Mesenchymal stem cell (in vitro differentiated cells and primary cell): ENCODE data around the gene GPR42.

Experiments
- DNase-seq: peaks from one replicate; pipeline ENCODE4 v3.0.0-alpha.2; 2013
- H2AFZ ChIP-seq: one replicate; pipeline ENCODE4 v1.6.1; 2013; ENCODE audit warnings: low read depth, mild to moderate bottlenecking, control low read depth, inconsistent platforms, low read length, moderate library complexity
- H2AK5ac ChIP-seq: 2 replicates; pipeline ENCODE4 v1.6.1; 2013; ENCODE audit warnings: low read length, moderate library complexity, mild to moderate bottlenecking, inconsistent platforms; ENCODE audit not compliant: severe bottlenecking
- H2BK120ac ChIP-seq: one replicate; pipeline ENCODE4 v1.6.1; 2013; ENCODE audit warnings: low read depth, mild to moderate bottlenecking, inconsistent platforms, low read length, moderate library complexity
- H2BK12ac ChIP-seq, 2 experiments: one replicate each; pipeline ENCODE4 v1.6.1; 2013; ENCODE audit warnings: inconsistent platforms in 2 of 2, low read length in 2 of 2, mild to moderate bottlenecking in 2 of 2, moderate library complexity in 2 of 2, control low read depth in 1 of 2
- H2BK15ac ChIP-seq: one replicate; pipeline ENCODE4 v1.6.1; 2013; ENCODE audit warnings: mild to moderate bottlenecking, low read depth, inconsistent platforms; ENCODE audit not compliant: poor library complexity, severe bottlenecking
- H2BK5ac ChIP-seq: 2 replicates; pipeline ENCODE4 v1.6.1; 2013; ENCODE audit warnings: low read depth, mild to moderate bottlenecking, low read length, control low read depth, inconsistent platforms; ENCODE audit not compliant: poor library complexity, severe bottlenecking
- H3K14ac ChIP-seq, 2 experiments: one replicate each; pipeline ENCODE4 v1.6.1; 2013; ENCODE audit warnings: inconsistent platforms in 2 of 2, low read length in 2 of 2, control low read depth in 1 of 2, mild to moderate bottlenecking in 1 of 2, moderate library complexity in 1 of 2
- H3K18ac ChIP-seq, 2 experiments: one replicate each; pipeline ENCODE4 v1.6.1; 2013; ENCODE audit warnings: inconsistent platforms in 2 of 2, low read length in 2 of 2, control low read depth in 1 of 2, low read depth in 1 of 2, mild to moderate bottlenecking in 1 of 2
- H3K23ac ChIP-seq, 2 experiments: one replicate each; pipeline ENCODE4 v1.6.1; 2013; ENCODE audit warnings: inconsistent platforms in 2 of 2, low read length in 2 of 2, mild to moderate bottlenecking in 2 of 2, moderate library complexity in 2 of 2, control low read depth in 1 of 2
- H3K27ac ChIP-seq: 2 replicates; pipeline ENCODE4 v1.5.1; 2013; ENCODE audit warnings: mild to moderate bottlenecking, moderate library complexity, low read length, control low read depth, inconsistent platforms; ENCODE audit not compliant: poor library complexity, severe bottlenecking
- H3K27me3 ChIP-seq, 2 experiments: 2 replicates each; pipeline versions ENCODE4 v1.6.1 to v1.7.0; 2013; ENCODE audit warnings: low read length in 2 of 2, mild to moderate bottlenecking in 2 of 2, moderate library complexity in 2 of 2, control low read depth in 1 of 2, inconsistent platforms in 1 of 2; ENCODE audit not compliant: control insufficient read depth in 1 of 2, insufficient read depth in 1 of 2
- H3K36me3 ChIP-seq, 2 experiments: 2 replicates each; pipeline versions ENCODE4 v1.6.1 to v1.7.0; 2013; ENCODE audit warnings: low read length in 2 of 2, control low read depth in 1 of 2, inconsistent platforms in 1 of 2, low read depth in 1 of 2, mild to moderate bottlenecking in 1 of 2; ENCODE audit not compliant: insufficient read depth in 2 of 2, control insufficient read depth in 1 of 2
- H3K4ac ChIP-seq, 2 experiments: one replicate each; pipeline ENCODE4 v1.6.1; 2013; ENCODE audit warnings: inconsistent platforms in 2 of 2, low read length in 2 of 2, mild to moderate bottlenecking in 2 of 2, moderate library complexity in 2 of 2, control low read depth in 1 of 2, low read depth in 1 of 2
- H3K4me1 ChIP-seq: 2 replicates; pipeline ENCODE4 v1.6.1; 2013; ENCODE audit warnings: low read depth, low read length, control low read depth; ENCODE audit not compliant: control insufficient read depth, insufficient read depth
- H3K4me2 ChIP-seq: 2 replicates; pipeline ENCODE4 v1.6.1; 2013; ENCODE audit warnings: low read length, mild to moderate bottlenecking, inconsistent platforms; ENCODE audit not compliant: poor library complexity, severe bottlenecking
- H3K4me3 ChIP-seq, 2 experiments: 2 replicates each; pipeline versions ENCODE4 v1.5.1 to v1.7.0; 2013; ENCODE audit warnings: low read length in 2 of 2, mild to moderate bottlenecking in 2 of 2, control low read depth in 1 of 2, low read depth in 1 of 2; ENCODE audit not compliant: insufficient read depth in 1 of 2
- H3K79me1 ChIP-seq: replicated peaks from 2 replicates; pipeline ENCODE4 v1.6.1; 2013; ENCODE audit warnings: mild to moderate bottlenecking, control low read depth, low read length, inconsistent platforms; ENCODE audit not compliant: poor library complexity, severe bottlenecking
- H3K9ac ChIP-seq: 2 replicates; pipeline ENCODE4 v1.7.0; 2013; ENCODE audit warnings: mild to moderate bottlenecking, low read length, moderate library complexity
- H3K9me3 ChIP-seq: 2 replicates; pipeline ENCODE4 v1.7.0; 2013; ENCODE audit warnings: mild to moderate bottlenecking, low read length; ENCODE audit not compliant: control insufficient read depth
- H4K8ac ChIP-seq: one replicate; pipeline ENCODE4 v1.6.1; 2013; ENCODE audit warnings: inconsistent platforms, mild to moderate bottlenecking, low read length, moderate library complexity
- H4K91ac ChIP-seq: one replicate; pipeline ENCODE4 v1.6.1; 2013; ENCODE audit warnings: mild to moderate bottlenecking, low read length, inconsistent platforms
- WGBS: methylation state at CpG from one replicate; pipeline ENCODE4 v1.1.7; 2013; ENCODE audit warnings: mixed read lengths; 5-methylcytosine and 5-hydroxymethylcytosine counted together

The GPR42 gene

GRCh38 chr19:35349614-35350521 is 21.0 kb upstream of the GPR42 start:
- no peak overlapping the region for H3K4ac ChIP-seq
- no peak overlapping the region for H4K8ac ChIP-seq
- H3K4me1 ChIP-seq = no peaks in the 10 kb centered on the region
- peaks cover 6 to 56% of the 10 kb centered on the region in 2 experiments for H3K27me3 ChIP-seq
- no peak overlapping the region for H3K9ac ChIP-seq
- WGBS = 81% methylated on average over 13 of the region's 17 CpGs
- H3K36me3 ChIP-seq = no peaks in the 10 kb centered on the region
- no peak overlapping the region for H3K4me2 ChIP-seq
- no peak overlapping the region for H2AK5ac ChIP-seq
- no peak overlapping the region for H4K91ac ChIP-seq
- DNase-seq = no peak
- H3K18ac ChIP-seq = no peak overlapping the region
- no peak overlapping the region for H3K27ac ChIP-seq
- no peak overlapping the region for H3K14ac ChIP-seq
- H3K9me3 ChIP-seq = no peaks in the 10 kb centered on the region
- H3K23ac ChIP-seq = no peak overlapping the region
- no peak overlapping the region for H2BK5ac ChIP-seq
- no peak overlapping the region for H2AFZ ChIP-seq
- H3K79me1 ChIP-seq = no peaks in the 10 kb centered on the region
- no peak overlapping the region for H2BK15ac ChIP-seq
- H2BK12ac ChIP-seq = no peak overlapping the region
- no peak overlapping the region for H3K4me3 ChIP-seq
- no peak overlapping the region for H2BK120ac ChIP-seq

DNA sequence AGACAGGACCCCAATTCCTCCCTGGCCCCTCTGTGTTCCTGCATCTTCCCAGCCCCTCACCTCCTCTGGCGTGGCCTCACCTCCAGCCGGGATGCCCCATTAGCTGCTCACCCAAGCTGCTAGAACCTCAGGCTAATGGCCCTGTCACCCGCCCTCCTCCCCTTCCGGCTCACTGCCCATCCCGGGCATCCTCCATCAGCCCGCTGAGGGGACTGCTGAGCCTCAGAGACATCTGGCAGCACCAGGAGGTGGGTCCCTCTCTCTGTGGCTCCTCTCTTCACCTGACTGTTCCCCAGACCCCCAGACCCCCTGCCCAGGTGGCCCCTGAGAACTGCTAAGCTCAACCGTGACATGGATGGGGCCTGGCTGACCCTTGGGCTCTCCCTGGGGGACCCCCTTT is 20.3 kb upstream of the GPR42 start:
- Histone ChIP-seq H2BK15ac (no peak overlapping the region), H3K18ac (no peak overlapping the region), H2BK5ac (no peak overlapping the region), H3K36me3 (no peaks in the 10 kb centered on the region), H3K4me1 (no peaks in the 10 kb centered on the region), H3K27me3 (peaks cover 10 to 59% of the 10 kb centered on the region in 2 experiments), H3K4me2 (no peak overlapping the region), H3K4ac (no peak overlapping the region), H3K79me1 (no peaks in the 10 kb centered on the region), H3K4me3 (no peak overlapping the region), H3K27ac (no peak overlapping the region), H4K8ac (no peak overlapping the region), H2BK120ac (no peak overlapping the region), H2AK5ac (no peak overlapping the region), H2BK12ac (no peak overlapping the region), H3K9ac (no peak overlapping the region), H2AFZ (no peak overlapping the region), H4K91ac (no peak overlapping the region), H3K23ac (no peak overlapping the region), H3K9me3 (no peaks in the 10 kb centered on the region), H3K14ac (no peak overlapping the region)
- WGBS = 88% methylated on average over 6 of the region's 7 CpGs
- no peak for DNase-seq

- Histone ChIP-seq H3K4me1 (no peaks in the 10 kb centered on the region), H3K4me3 (no peak overlapping the region), H3K27me3 (peaks cover 14 to 53% of the 10 kb centered on the region in 2 experiments), H3K36me3 (no peaks in the 10 kb centered on the region), H3K18ac (no peak overlapping the region), H2BK15ac (no peak overlapping the region), H2BK120ac (no peak overlapping the region), H2AFZ (no peak overlapping the region), H4K91ac (no peak overlapping the region), H4K8ac (no peak overlapping the region), H3K79me1 (no peaks in the 10 kb centered on the region), H2BK12ac (no peak overlapping the region), H3K9ac (no peak overlapping the region), H3K4me2 (no peak overlapping the region), H2BK5ac (no peak overlapping the region), H3K14ac (no peak overlapping the region), H3K4ac (no peak overlapping the region), H3K23ac (no peak overlapping the region), H3K27ac (no peak overlapping the region), H2AK5ac (no peak overlapping the region), H3K9me3 (no peaks in the 10 kb centered on the region)
- 89% methylated on average over 47 of the region's 47 CpGs for WGBS
- no peak for DNase-seq
Observed at GRCh38 chr19:35351411-35352176, 19.3 kb upstream of the GPR42 start.

GRCh38 chr19:35352177-35352447 is 18.8 kb upstream of the GPR42 start:
- Histone ChIP-seq H3K79me1 (no peaks in the 10 kb centered on the region), H3K9ac (no peak overlapping the region), H4K8ac (no peak overlapping the region), H3K4me2 (no peak overlapping the region), H2BK120ac (no peak overlapping the region), H3K36me3 (no peaks in the 10 kb centered on the region), H2BK12ac (no peak overlapping the region), H4K91ac (no peak overlapping the region), H2BK5ac (no peak overlapping the region), H3K14ac (no peak overlapping the region), H2BK15ac (no peak overlapping the region), H3K9me3 (no peaks in the 10 kb centered on the region), H3K27me3 (peaks cover 14 to 48% of the 10 kb centered on the region in 2 experiments), H2AK5ac (no peak overlapping the region), H3K27ac (no peak overlapping the region), H3K4me1 (no peaks in the 10 kb centered on the region), H3K23ac (no peak overlapping the region), H3K18ac (no peak overlapping the region), H3K4me3 (no peak overlapping the region), H2AFZ (no peak overlapping the region), H3K4ac (no peak overlapping the region)
- DNase-seq = no peak
- 90% methylated on average over 18 of the region's 18 CpGs for WGBS
